H7 (cell line): ENCODE measurements around the gene MIEN1. TPM values are rescaled to one million over a fixed set of nuclear protein-coding genes. Genes with fewer than 3 reads are reported as not detected.
"Not testable (repeated sequence)": the region's sequence is repeated elsewhere in the genome, so short reads cannot be mapped to it uniquely, and the experiment has no call there.

Experiments used
- DNase-seq: peaks from one replicate; pipeline ENCODE4 v3.0.0; 2012
- H3K27me3 ChIP-seq: 2 replicates; pipeline ENCODE4 v1.6.0; 2011; ENCODE audit warnings: mild to moderate bottlenecking, low read length; ENCODE audit not compliant: control insufficient read depth, insufficient read depth
- H3K36me3 ChIP-seq: replicated peaks from 2 replicates; pipeline ENCODE4 v1.5.1; 2011; ENCODE audit warnings: low read length; ENCODE audit not compliant: control insufficient read depth, insufficient read depth
- H3K4me3 ChIP-seq: 2 replicates; pipeline ENCODE4 v1.5.1; 2011; ENCODE audit warnings: low read depth, mild to moderate bottlenecking, control low read depth, low read length, moderate library complexity; ENCODE audit not compliant: insufficient read depth
- total RNA-seq: library from RNA; depleted of rRNA; stranded (reverse); fragments of >200 nt; shearing (Covaris generic); gene quantifications from 2 replicates; pipeline ENCODE4 v1.2.3, GENCODE V29; 2014

The MIEN1 gene
- total RNA-seq, 1 experiment from 2014 or later, result 47.7 TPM

DNA sequence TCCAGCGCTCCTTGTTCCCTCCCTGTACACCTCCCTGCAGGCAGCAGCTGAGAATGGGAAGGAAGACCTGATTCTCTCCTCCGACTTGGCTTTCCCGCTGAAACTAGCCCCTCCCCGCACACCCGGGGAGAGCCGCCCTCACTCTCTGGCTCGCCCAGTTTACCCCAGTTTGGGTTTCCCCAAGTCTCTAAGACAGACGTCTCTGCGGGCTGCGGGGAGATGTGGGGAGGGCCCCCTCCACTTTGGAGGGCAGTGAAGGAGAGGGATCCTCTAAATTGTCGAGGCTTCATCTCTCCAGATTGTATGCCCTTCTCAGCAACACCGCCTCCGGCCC lies 8.2 kb upstream of the MIEN1 start:
- H3K36me3 ChIP-seq, result peaks cover 7% of the 10 kb centered on the region
- peak overlapping the region; percentile 80 for H3K4me3 ChIP-seq
- peak; percentile 88 for DNase-seq
- H3K27me3 ChIP-seq, result no peaks in the 10 kb centered on the region

DNA sequence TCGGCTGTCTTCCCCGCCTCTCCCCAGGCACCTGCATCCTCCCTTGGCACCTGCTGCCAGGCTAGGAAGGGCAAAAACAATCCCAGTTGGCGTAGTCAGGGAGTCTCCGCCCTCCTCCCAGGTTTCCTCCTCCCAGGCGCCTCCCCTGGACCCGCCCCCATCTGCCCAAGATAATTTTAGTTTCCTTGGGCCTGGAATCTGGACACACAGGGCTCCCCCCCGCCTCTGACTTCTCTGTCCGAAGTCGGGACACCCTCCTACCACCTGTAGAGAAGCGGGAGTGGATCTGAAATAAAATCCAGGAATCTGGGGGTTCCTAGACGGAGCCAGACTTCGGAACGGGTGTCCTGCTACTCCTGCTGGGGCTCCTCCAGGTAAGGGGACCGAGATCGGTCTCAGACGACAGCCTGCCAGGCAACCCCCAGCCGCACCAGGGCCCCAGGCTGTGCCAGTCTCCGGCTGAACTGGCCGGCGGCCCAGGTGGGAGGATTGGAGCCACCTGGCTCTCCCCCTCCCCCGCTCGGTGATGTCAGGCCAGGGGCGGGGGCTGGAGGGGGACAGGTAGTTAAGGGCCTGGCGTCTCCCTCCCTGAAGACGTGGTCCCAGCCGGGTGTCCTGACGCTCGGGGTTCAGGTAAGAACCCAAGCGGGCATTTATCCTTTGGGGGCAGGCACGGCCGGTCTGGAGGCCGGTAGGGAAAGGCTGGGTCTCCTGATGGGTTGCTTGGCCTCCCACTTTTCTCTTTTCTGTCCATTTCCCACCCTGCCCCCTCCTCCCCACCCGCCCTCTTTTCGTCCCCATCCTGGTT lies 7.6 kb upstream of the MIEN1 start, which contains the start of gene GRB7:
Gene GRB7 (plus strand): TSS at position 179 of the 808 bp plus-strand sequence. CDS start 4,364 bp downstream, outside the sequence.
- Histone ChIP-seq H3K36me3 (peaks cover 3% of the 10 kb centered on the region), H3K27me3 (no peaks in the 10 kb centered on the region), H3K4me3 (peak within 1 kb of the TSS; percentile 80)
- DNase-seq, result peak; percentile 93

DNA sequence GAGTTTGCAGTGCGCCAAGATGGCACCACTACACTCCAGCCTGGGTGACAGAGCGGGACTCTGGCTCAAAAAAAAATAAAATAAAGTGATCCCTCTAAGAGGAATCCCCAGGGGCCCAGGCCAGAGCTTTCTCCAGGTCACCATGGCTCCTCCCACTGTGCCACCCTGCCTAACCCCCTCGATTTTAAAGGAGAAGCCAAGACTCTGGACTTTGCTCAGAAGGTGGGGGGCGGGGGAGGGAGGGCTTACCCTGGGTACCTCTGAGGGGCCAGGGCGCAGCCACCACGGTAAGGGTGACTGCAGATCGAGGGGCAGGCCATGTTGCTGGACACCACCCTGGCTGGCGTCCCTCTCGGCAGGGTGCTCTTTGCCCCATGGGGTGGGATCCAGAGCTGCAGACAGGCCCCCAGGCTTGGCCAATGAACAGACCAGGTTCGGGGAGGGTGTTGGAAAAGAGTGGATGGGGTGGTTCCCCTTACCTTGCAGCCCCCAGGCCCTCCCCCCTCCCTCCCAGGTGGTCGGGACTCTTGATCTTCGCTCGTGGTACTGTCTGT lies 7.0 kb upstream of the MIEN1 start:
- Histone ChIP-seq H3K27me3 (no peaks in the 10 kb centered on the region), H3K4me3 (peak overlapping the region; percentile 80), H3K36me3 (no peaks in the 10 kb centered on the region; the same call in 1 of the 2 replicates)
- no peak for DNase-seq

DNA sequence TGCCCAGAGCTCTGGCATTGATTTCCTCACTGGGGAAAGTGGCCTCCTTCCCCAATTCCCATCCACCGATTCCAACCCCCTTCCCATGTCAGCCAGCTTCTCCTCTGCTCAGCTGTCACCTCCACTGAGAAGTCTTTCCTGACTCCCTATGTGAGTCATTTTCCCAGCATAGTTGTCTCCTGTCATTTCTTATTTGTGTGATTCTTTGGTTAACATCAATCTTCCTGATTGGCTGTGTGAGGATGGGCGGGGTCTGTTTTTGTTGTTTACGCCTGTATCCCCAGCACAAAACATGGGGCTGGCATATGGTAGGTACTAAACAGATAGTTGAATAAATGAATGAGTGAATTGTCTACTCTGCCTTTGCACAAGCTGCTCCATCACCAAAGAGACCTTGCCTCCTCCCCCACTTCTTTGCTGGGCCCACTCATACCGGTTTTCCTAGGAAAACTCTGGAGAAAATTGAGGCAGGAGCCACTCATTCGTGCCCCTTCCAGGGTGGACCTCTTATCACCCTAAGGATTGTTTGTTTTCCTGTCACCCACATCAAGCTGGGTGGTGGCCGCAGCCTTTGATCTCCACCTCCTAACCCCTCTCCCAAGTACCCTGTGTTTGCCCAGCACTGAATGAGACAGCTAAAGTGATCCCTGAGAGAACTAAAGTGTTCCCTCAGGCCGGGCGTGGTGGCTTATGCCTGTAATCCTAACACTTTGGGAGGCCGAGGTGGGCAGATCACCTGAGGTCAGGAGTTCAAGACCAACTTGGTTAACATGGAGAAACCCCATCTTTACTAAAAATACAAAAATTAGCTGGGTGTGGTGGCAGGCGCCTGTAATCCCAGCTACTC lies 6.2 kb upstream of the MIEN1 start:
- Histone ChIP-seq H3K27me3 (no peaks in the 10 kb centered on the region), H3K4me3 (no peak overlapping the region), H3K36me3 (no peaks in the 10 kb centered on the region)
- no peak for DNase-seq

DNA sequence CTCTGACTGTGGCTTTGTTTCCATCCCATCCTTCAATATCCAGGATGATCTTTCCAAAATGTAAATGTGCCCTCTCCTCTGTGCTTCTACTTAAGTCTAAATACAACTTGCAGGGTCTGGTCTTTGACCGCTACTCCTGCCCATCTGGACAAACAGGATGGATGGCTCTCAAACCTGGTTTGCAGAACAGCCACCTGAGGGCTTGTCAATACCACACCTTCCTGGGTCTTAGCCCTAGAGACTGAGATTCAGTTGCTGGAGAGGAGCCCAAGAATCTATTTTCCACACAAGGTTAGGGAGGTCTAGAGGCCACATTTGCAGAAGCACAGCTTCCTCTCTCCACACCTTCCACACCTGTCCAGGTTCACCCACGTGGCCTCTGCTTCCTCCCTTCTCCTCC lies 5.5 kb upstream of the MIEN1 start:
- no peak overlapping the region for H3K4me3 ChIP-seq
- no peak for DNase-seq
- H3K36me3 ChIP-seq, result no peaks in the 10 kb centered on the region
- no peaks in the 10 kb centered on the region for H3K27me3 ChIP-seq

DNA sequence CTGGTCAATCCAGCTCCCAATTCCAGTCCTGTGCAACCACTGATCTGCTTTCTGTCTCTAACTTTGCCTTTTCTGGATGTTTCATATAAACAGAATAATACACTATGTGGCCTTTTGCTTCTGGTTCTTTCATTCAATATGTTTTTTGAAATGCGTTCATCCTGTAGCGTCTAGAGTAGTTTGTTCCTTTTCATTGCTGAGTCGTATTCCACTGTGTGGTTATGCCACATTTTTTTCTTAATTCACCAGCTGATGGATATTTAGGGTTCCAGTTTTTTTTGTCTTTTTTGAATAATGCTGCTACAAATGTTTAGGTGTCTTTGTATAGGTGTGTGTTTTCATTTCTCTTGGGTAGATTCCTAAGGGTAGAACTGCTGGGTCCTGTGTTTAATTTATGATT lies 2.3 kb upstream of the MIEN1 start:
- peaks cover 6% of the 10 kb centered on the region for H3K36me3 ChIP-seq
- H3K27me3 ChIP-seq, result no peaks in the 10 kb centered on the region
- no peak overlapping the region for H3K4me3 ChIP-seq
- DNase-seq, result no peak

DNA sequence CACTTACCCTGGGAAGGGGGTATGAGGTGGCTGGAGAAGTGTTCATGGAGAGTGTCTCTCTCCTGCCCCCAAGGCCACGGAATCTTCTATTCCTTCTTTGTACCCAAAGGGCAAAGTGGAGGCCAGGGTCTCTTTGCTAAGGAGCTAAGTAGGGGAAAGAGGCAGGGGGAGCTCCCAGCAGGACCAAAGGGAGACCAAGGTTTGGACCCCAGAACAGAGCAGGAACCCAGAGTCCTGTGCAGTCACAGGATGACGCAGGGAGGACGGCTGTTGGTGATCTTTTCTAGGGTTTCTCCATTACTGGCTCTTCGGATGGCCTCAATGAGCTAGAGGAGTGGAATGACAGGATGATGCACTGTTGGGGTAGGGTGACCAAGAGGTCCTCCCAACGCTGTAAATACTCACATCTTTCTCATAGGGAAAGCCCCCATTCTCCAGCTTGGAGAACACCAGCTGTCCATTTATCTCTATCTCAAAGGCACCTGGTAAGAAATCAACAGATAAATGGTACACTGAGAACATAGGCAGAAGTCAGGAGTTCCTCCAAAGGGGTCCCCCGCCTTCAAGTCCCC lies 966 bp downstream of the MIEN1 start:
- peak; percentile 51 for DNase-seq
- Histone ChIP-seq H3K4me3 (peak overlapping the region; percentile 73; the same call in 1 of the 2 replicates), H3K36me3 (peaks cover 17% of the 10 kb centered on the region), H3K27me3 (no peaks in the 10 kb centered on the region)

DNA sequence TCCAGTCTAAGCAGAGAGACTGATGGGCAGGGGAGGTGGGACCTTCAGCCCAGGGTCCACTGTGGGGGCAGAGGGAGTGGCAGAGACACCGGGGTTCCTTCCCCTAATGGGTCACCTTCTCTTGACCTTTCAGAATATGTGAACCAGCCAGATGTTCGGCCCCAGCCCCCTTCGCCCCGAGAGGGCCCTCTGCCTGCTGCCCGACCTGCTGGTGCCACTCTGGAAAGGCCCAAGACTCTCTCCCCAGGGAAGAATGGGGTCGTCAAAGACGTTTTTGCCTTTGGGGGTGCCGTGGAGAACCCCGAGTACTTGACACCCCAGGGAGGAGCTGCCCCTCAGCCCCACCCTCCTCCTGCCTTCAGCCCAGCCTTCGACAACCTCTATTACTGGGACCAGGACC lies 2.8 kb downstream of the MIEN1 start:
- no peak for DNase-seq
- Histone ChIP-seq H3K27me3 (no peaks in the 10 kb centered on the region), H3K36me3 (peaks cover 17% of the 10 kb centered on the region), H3K4me3 (no peak overlapping the region)

DNA sequence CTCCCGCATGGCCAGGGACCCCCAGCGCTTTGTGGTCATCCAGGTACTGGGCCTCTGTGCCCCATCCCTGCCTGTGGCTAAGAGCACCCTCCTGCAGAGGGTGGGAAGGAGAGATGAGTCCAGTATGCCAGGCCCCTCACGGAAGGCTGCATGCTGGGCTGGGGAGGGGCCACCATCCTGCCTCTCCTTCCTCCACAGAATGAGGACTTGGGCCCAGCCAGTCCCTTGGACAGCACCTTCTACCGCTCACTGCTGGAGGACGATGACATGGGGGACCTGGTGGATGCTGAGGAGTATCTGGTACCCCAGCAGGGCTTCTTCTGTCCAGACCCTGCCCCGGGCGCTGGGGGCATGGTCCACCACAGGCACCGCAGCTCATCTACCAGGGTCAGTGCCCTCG lies 3.7 kb downstream of the MIEN1 start:
- Histone ChIP-seq H3K27me3 (no peaks in the 10 kb centered on the region), H3K4me3 (no peak overlapping the region), H3K36me3 (peaks cover 17% of the 10 kb centered on the region)
- DNase-seq, result no peak

DNA sequence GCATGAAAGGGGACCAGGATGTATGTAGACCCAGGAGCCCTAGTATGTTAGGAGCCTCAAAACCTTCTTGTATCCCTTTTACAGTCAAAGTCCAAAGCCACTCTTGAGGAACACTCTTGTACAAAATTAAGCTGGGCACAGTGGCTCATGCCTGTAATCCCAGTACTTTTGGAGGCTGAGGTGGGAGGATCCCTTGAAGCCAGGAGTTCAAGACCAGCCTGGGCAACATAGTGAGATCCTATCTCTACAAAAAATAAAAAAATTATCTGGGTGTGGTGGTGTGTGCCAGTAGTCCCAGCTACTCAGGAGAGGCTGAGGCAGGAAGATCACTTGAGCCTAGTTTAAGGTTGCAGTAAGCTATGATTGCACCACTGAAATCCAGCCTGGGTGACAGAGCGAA lies 4.4 kb downstream of the MIEN1 start:
- not testable (repeated sequence) for H3K4me3 ChIP-seq, DNase-seq, H3K27me3 ChIP-seq
- H3K36me3 ChIP-seq, result peaks cover 17% of the 10 kb centered on the region

DNA sequence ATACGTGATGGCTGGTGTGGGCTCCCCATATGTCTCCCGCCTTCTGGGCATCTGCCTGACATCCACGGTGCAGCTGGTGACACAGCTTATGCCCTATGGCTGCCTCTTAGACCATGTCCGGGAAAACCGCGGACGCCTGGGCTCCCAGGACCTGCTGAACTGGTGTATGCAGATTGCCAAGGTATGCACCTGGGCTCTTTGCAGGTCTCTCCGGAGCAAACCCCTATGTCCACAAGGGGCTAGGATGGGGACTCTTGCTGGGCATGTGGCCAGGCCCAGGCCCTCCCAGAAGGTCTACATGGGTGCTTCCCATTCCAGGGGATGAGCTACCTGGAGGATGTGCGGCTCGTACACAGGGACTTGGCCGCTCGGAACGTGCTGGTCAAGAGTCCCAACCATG lies 5.6 kb downstream of the MIEN1 start:
- Histone ChIP-seq H3K4me3 (no peak overlapping the region), H3K27me3 (no peaks in the 10 kb centered on the region), H3K36me3 (peaks cover 21% of the 10 kb centered on the region)
- no peak for DNase-seq

DNA sequence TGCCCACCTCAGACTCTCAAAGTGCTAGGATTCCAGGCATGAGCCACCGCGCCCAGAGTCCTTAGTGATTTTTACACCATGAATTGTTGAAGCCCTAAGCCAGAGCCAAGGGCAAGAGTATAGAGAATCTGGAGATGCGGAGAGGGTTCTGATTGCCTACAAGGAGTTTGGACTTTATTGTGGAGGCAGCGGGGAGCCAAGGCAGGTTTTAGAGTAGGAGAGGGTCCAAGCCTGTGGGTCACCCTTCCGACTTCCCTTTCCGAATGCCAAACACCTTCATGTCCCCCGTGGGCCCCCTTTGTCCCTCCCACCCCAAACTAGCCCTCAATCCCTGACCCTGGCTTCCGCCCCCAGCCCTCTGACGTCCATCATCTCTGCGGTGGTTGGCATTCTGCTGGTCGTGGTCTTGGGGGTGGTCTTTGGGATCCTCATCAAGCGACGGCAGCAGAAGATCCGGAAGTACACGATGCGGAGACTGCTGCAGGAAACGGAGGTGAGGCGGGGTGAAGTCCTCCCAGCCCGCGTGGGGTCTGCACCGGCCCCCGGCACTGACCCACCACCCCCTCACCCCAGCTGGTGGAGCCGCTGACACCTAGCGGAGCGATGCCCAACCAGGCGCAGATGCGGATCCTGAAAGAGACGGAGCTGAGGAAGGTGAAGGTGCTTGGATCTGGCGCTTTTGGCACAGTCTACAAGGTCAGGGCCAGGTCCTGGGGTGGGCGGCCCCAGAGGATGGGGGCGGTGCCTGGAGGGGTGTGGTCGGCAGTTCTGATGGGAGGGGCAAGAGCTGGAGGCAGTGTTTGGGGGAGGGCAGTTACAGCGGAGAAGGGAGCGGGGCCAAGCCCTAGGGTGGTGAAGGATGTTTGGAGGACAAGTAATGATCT lies 7.1 kb downstream of the MIEN1 start:
- peaks cover 22% of the 10 kb centered on the region for H3K36me3 ChIP-seq
- H3K27me3 ChIP-seq, result no peaks in the 10 kb centered on the region
- no peak overlapping the region for H3K4me3 ChIP-seq
- DNase-seq, result peak; percentile 93

DNA sequence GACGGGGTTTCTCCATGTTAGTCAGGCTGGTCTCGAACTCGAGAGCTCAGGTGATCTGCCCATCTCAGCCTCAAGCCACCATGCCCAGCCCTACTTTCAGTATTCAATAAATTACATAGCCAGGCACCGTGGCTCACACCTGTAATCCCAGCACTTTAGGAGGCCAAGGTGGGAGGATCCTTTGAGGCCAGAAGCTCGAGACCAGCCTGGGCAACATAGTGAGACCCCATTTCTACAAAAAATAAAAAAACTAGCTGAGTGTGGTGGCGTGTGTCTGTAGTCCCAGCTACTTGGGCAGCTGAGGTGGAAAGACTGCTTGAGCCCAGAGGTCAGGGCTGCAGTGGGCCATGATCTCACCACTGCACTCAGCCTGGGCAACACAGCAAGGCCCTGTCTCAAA lies 8.2 kb downstream of the MIEN1 start:
- Histone ChIP-seq H3K36me3 (peaks cover 19% of the 10 kb centered on the region), H3K4me3 (no peak overlapping the region), H3K27me3 (no peaks in the 10 kb centered on the region)
- DNase-seq, result no peak
